Activated CD4-positive, alpha-beta T cell treated with anti-CD3 and anti-CD28 coated beads, Interleukin-2, amount 50 U/mL, for 1 hour (primary cell): Measurements from ENCODE around the gene UBE2B.

Experiments used
- DNase-seq: peaks from one replicate; pipeline ENCODE4 v3.0.0-alpha.2; 2020

UBE2B gene

DNA sequence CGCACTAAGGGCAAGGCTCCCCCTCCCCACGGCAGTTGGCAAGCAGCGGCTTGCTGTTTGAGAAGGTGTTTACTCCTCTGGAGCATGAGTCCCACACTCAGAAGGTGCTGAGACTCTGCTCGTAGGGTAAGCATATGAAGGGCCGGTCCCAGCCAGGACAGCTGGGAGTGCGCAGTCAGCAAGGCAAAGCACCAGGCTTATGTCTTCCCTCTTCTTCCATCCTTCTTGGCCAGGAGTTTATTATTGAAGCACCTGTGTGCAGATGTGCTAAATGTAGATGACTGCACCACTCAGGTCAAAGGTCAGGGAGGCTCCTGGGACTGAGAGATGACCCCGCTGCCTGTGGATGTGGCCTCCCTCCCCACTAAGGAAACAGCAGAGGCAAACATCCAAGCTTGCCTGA lies 67.4 kb downstream of the UBE2B start:
- DNase-seq, result no peak

DNA sequence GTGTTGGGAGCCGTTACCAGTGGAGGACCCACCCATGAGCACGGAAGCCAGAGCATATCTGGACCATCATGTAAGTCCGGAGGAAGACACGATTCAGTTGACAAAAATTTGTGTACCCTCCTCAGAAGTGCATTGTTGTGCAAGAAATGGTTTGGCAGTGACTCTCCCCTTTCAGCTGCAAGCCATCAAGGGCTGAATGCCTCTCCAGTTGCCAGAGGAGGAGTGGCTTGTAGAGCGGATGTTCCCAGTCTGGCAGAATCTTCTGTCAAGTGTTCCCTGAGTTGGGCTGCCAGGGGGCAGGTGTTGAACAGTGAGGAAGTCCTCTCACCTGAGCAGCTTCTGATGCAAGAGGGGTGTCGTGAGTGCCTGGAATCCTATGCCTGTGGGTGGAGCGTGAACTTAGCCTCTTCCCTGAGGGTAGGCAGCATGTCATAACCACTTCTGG lies 67.9 kb downstream of the UBE2B start:
- DNase-seq, result no peak

DNA sequence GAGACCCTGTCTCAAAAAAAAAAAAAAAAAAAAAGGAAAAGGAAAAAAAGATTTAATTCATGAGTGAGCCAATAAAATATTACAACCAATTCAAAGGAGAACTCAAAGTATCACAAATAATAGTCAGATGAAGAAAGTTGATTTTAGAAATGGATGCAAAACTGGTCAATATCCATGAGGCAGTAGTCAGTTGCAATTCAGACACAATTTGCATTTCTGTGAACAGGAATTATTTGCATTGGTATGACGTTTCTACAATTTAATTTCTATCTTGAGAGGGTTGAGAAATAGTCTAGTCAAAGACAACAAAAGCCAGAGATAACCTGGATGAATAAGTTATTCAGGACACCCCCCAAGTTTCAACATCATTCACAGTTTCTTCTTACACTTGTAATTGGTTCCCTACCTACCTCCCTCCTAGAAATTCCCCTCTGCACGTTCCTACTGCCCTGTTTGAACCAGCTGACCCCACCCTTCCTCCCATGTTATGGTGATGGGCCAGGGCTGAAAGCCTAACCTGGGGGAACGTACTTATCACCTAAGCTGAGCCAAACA lies 68.9 kb downstream of the UBE2B start:
- no peak for DNase-seq
